RPMI7951 (cell line): ENCODE measurements around the gene BNIPL. TPM values are rescaled to one million over a fixed set of nuclear protein-coding genes. Genes with fewer than 3 reads are reported as not detected.

Source experiments
- DNase-seq: peaks from one replicate; pipeline ENCODE4 v3.0.0-alpha.2; 2012; ENCODE audit warnings: low read depth
- total RNA-seq: library from RNA; depleted of rRNA; stranded (reverse); fragments of >200 nt; shearing (Covaris generic); gene quantifications from 2 replicates; pipeline ENCODE4 v1.2.3, GENCODE V29; 2014

BNIPL gene
- total RNA-seq, 1 experiment from 2014 or later, result 0.48 TPM

GRCh38 chr1:151009674-151010345 lies 26.6 kb upstream of the BNIPL start:
- DNase-seq, result no peak

- no peak for DNase-seq
Observed at GRCh38 chr1:151010346-151010726, 26.1 kb upstream of the BNIPL start.

DNA sequence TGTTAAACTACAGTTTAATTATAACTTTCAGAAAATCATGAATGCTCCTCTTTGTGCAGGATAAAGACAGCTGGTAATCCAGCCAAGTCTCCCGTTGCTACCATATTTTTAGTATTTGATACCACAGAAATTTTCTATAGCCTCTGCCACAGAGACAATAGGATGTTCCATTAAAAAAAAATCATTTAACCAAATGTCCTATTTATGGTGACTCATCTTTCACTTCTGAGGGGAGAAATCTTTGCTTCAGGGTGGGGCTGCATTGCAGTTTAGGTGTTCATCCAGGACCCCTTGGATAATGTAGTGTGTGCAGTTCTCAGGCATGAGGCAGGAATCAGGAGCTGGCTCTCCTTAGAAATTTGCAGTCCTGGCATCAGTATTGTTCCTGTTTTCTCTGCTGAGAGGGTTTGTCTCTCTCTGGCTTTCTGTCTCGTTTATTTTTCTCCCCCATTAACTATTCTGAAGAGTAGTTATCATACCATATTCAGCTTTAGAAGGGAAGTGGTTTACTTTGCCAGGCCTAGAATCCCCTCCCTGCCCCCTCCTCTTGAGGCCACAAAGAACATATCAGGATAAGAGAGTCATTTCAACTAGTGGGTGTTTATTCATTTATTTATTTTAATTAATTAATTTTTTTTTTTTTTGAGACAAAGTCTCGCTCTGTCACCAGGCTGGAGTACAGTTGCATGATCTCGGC lies 25.1 kb upstream of the BNIPL start:
- DNase-seq, result peak; percentile 6

GRCh38 chr1:151012684-151013471 lies 23.5 kb upstream of the BNIPL start:
- DNase-seq, result no peak

DNA sequence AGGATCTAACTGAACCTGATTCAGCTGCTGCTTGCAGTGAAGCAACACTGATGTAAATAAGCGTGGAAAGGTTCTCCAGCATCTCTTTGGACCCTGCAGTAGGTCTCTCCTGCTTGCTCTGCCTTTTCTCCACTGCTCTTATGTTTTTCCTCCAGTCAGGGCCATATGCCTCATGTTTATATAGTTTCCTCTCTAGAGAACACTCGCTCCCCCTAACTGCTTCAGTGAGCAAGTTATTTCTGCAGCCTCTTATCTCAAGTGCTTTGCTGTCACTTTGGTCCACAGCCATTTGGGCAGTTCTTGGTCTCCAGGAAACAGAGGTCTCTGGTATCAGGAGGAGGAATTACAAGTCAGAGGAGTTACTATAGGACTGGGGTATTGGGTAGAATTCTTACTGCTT lies 22.9 kb upstream of the BNIPL start:
- DNase-seq, result no peak

GRCh38 chr1:151024540-151025146 lies 11.7 kb upstream of the BNIPL start:
- peak; percentile 61 for DNase-seq

- no peak for DNase-seq
Observed at GRCh38 chr1:151026460-151026859, 9.9 kb upstream of the BNIPL start.

GRCh38 chr1:151032164-151032563 lies 4.2 kb upstream of the BNIPL start:
- no peak for DNase-seq

DNA sequence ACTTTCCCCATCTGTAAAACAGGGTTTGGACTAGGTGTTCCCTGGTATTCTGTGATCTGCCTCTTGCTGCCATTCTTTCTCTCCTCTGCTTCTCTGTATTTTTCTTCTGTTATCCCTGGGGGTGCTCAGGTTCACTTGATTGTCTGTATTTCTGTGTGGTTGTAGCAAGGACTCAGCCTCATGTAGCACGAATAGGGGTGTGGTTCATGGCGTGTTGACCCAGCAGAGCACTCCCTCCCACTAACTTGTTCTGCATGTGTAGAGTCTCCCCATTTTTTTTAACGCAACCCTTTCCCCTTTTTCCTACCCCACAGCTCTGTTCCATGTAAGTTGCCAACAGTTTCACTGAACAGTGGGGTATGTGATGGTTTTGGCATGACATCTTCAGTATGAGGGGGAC lies 1.2 kb upstream of the BNIPL start:
- no peak for DNase-seq

DNA sequence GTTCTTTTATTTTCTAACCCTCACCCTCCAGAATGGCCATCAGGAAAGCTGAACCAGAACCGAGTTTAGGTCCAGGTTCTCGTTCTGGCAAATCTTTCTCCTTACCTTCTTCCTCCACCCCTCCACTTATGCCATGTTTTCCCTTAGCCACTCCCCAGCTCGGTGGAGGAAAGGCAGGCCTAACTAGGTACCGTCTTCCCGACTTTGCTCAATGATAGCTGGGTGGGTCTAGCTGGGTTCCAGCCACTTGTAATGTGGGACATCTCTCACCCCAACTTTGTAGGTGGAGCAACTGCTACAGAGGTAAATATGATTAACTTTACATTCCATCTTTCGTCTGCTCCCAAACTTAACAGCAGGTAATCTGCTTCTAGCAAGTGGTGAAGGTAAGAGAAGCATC lies 646 bp downstream of the BNIPL start:
- no peak for DNase-seq

DNA sequence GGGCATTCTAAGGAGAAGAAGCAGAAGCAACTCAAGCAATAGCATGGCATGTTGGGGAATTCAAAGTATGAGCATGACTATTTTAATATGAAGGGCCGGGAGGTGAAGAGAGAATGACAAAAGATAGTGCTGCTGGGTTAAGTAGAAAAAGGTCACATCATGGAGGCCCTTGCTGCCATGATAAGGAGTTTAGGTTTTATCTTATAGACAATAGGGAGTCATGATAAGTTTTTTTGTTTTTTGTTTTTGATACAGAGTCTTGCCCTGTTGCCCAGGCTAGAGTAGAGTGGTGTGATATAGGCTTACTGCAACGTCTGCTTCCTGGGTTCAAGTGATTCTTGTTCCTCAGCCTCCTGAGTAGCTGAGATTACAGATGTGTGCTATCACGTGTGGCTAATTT lies 3.1 kb downstream of the BNIPL start:
- DNase-seq, result no peak

- DNase-seq, result no peak
Observed at GRCh38 chr1:151043163-151043562, 6.8 kb downstream of the BNIPL start.

GRCh38 chr1:151047591-151047924 lies 11.2 kb downstream of the BNIPL start, which contains the start of gene C1orf56:
Gene C1orf56 (plus strand): TSS chr1:151047751. CDS start chr1:151047848, 97 bp downstream.
- peak; percentile 68 for DNase-seq

GRCh38 chr1:151047925-151048644 lies 11.7 kb downstream of the BNIPL start:
- peak; percentile 65 for DNase-seq

DNA sequence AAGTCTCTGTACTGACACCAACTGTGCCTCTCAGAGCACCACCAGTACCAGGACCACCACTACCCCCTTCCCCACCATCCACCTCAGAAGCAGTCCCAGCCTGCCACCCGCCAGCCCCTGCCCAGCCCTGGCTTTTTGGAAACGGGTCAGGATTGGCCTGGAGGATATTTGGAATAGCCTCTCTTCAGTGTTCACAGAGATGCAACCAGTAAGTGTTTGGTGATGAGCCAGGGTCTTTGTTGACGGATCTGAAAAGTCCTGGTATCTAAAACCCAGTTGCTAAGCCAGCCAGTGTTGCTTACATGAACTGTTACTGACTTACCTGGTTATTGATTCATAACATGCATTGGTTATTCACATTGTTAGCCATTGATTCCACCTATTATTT lies 12.3 kb downstream of the BNIPL start:
- DNase-seq, result no peak

- DNase-seq, result no peak
Observed at GRCh38 chr1:151049458-151049857, 13.1 kb downstream of the BNIPL start.

DNA sequence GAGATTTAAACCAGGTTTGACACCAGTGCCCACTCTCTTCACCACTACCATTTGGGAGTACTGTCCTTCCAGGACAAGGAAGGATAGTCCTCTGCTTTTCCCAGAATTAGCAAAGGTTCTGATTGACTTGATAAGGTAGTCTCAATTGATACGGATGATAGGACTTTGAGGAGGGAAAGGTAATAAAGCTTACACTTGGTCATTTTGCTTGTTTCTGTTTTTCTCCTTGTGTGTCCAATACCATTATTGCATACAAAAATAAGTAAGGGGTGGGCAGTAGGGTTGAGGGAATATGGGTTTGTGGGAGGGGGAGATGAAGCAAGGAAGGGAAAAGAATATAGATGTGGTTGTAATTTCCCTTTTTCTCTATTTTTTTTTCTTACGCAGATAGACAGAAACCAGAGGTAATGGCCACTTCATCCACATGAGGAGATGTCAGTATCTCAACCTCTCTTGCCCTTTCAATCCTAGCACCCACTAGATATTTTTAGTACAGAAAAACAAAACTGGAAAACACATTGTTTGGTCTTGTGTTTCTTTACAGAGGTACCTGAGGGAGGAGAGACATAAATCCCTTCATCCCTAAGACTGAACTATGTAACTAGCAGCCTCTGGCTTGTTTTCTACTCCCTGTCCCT lies 13.8 kb downstream of the BNIPL start:
- DNase-seq, result no peak

GRCh38 chr1:151051356-151052009 lies 15.1 kb downstream of the BNIPL start:
- no peak for DNase-seq

GRCh38 chr1:151054971-151055547 lies 18.7 kb downstream of the BNIPL start:
- no peak for DNase-seq

DNA sequence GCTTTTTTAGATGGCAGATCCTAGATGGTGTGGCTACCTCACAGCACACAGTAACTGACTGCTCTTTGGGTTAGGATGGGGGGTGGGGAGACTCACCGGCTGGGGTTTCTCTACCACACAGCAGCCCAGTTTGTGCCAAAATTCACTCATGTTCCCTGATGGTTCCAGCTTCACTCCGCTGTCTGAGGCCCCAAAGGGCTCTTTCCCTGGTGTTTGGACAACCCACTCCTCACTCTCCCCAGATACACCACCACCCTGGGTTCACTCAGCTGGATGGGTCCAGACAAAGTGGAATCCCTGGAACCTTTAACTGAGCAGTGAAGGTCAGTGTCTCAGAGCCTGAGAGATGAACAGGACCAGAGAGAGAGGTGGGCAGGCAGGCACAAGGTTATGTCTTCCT lies 19.2 kb downstream of the BNIPL start:
- DNase-seq, result no peak
